Endothelial cell of umbilical vein (primary cell): ENCODE data around the gene DGKI. TPM values are rescaled to one million over a fixed set of nuclear protein-coding genes. Genes with fewer than 3 reads are reported as not detected.

Source experiments
- BruUV-seq: library from RNA; stranded (reverse); fragments of 400-500 nt; replicated peaks from 2 replicates; lab custom pipeline; 2021; lab: Mats Ljungman, UMichigan
- CTCF ChIA-PET: fragments of 300-600, 350-600 bp; sonication (Branson Sonifier 250); formaldehyde crosslinking; loops from one replicate; lab custom pipeline; 2021; ENCODE audit warnings: antibody characterized with exemption, inconsistent platforms; lab: Charles Lee
- POLR2A ChIA-PET: fragments of 300-600, 350-600 bp; sonication (Branson Sonifier 250); formaldehyde crosslinking; loops from one replicate; lab custom pipeline; 2021; ENCODE audit warnings: antibody characterized with exemption, inconsistent platforms; lab: Charles Lee
- DNase-seq: peaks from one replicate; pipeline ENCODE4 v3.0.0-alpha.2; 2011; ENCODE audit warnings: low read depth, low spot score
- FAIRE-seq: peaks from 2 replicates; lab custom pipeline; 2011; peaks lifted over from hg19 to GRCh38; lab: Jason Lieb, UNC
- H2AFZ ChIP-seq: 2 replicates; pipeline ENCODE4 v1.6.0; 2012; ENCODE audit warnings: low read depth, low read length, control low read depth, inconsistent platforms
- H3K27ac ChIP-seq: 2 replicates; pipeline ENCODE4 v1.5.1; 2011; ENCODE audit warnings: low read depth, mild to moderate bottlenecking, control low read depth, low read length, moderate library complexity; ENCODE audit not compliant: insufficient read depth
- H3K27me3 ChIP-seq, 2 experiments: 2 replicates each; pipeline versions ENCODE4 v1.6.0 to v1.6.1; 2011; ENCODE audit warnings: low read length in 2 of 2, mixed read lengths in 1 of 2; ENCODE audit not compliant: control insufficient read depth in 2 of 2, insufficient read depth in 2 of 2
- H3K36me3 ChIP-seq, 2 experiments: 2 replicates in 1 of 2; 3 replicates in 1 of 2; pipeline ENCODE4 v1.5.1; 2011; ENCODE audit warnings: low read length in 2 of 2, mild to moderate bottlenecking in 1 of 2, moderate library complexity in 1 of 2; ENCODE audit not compliant: control insufficient read depth in 2 of 2, insufficient read depth in 2 of 2; ENCODE audit errors: extremely low read depth in 1 of 2
- H3K4me1 ChIP-seq: 3 replicates; pipeline ENCODE4 v1.5.1; 2011; ENCODE audit warnings: mild to moderate bottlenecking, low read length; ENCODE audit not compliant: control insufficient read depth, insufficient read depth; ENCODE audit errors: extremely low read depth
- H3K4me2 ChIP-seq: 2 replicates; pipeline ENCODE4 v1.6.1; 2011; ENCODE audit warnings: low read length, control low read depth, mixed read lengths; ENCODE audit not compliant: insufficient read depth
- H3K4me3 ChIP-seq, 3 experiments: fragments of 200-600 bp in 1 of 3; sonication (generic), shearing (Covaris generic) in 1 of 3; replicated peaks in 1 of 3; 2 replicates each; pipeline ENCODE4 v1.5.1; 2011 to 2016; ENCODE audit warnings: control low read depth in 3 of 3, low read length in 3 of 3, mild to moderate bottlenecking in 2 of 3, inconsistent platforms in 1 of 3, low read depth in 1 of 3, moderate library complexity in 1 of 3; ENCODE audit not compliant: insufficient read depth in 1 of 3
- H3K79me2 ChIP-seq: 2 replicates; pipeline ENCODE4 v1.6.0; 2012; ENCODE audit warnings: low read length, inconsistent platforms; ENCODE audit not compliant: control insufficient read depth, insufficient read depth
- H3K9ac ChIP-seq: replicated peaks from 2 replicates; pipeline ENCODE3; 2011; ENCODE audit warnings: low read length, control low read depth; ENCODE audit not compliant: insufficient read depth; ENCODE audit errors: extremely low read depth
- H3K9me1 ChIP-seq: replicated peaks from 3 replicates; pipeline ENCODE4 v1.6.0; 2011; ENCODE audit warnings: mild to moderate bottlenecking, low read length; ENCODE audit not compliant: control insufficient read depth, insufficient read depth; ENCODE audit errors: extremely low read depth
- H3K9me3 ChIP-seq: replicated peaks from 2 replicates; pipeline ENCODE4 v1.5.1; 2012; ENCODE audit warnings: low read length, inconsistent platforms; ENCODE audit not compliant: control insufficient read depth, insufficient read depth
- H4K20me1 ChIP-seq: replicated peaks from 2 replicates; pipeline ENCODE3; 2011; ENCODE audit warnings: mild to moderate bottlenecking, low read length; ENCODE audit not compliant: control insufficient read depth, insufficient read depth; ENCODE audit errors: extremely low read depth
- EZH2 ChIP-seq: IDR thresholded peaks from 2 replicates; pipeline ENCODE4 v1.6.1; 2012; ENCODE audit warnings: borderline replicate concordance, low read depth, mild to moderate bottlenecking, moderate library complexity, low read length, inconsistent platforms; ENCODE audit not compliant: severe bottlenecking
- FOS ChIP-seq: IDR thresholded peaks from 2 replicates; pipeline ENCODE4 v1.6.1; 2011; ENCODE audit warnings: mild to moderate bottlenecking, low read length, moderate library complexity, borderline replicate concordance; ENCODE audit not compliant: insufficient read depth
- GATA2 ChIP-seq: IDR thresholded peaks from 2 replicates; pipeline ENCODE4 v1.7.0; 2011; ENCODE audit warnings: low read depth, mild to moderate bottlenecking, moderate library complexity, mixed read lengths, low read length; ENCODE audit not compliant: insufficient read length, insufficient read depth
- JUN ChIP-seq: IDR thresholded peaks from 2 replicates; pipeline ENCODE4 v1.6.1; 2011; ENCODE audit warnings: borderline replicate concordance, low read depth; ENCODE audit not compliant: insufficient read length, insufficient read depth
- MYC ChIP-seq: IDR thresholded peaks from one replicate; pipeline ENCODE4 v1.6.1; 2011; ENCODE audit warnings: mild to moderate bottlenecking, low read depth, low read length
- POLR2A ChIP-seq: IDR thresholded peaks from 2 replicates; pipeline ENCODE4 v1.6.1; 2012; ENCODE audit warnings: low read depth, mild to moderate bottlenecking, control low read depth, low read length
- POLR2AphosphoS5 ChIP-seq: IDR thresholded peaks from 2 replicates; pipeline ENCODE4 v1.6.1; 2012; ENCODE audit warnings: low read depth, mild to moderate bottlenecking, control low read depth, low read length, moderate library complexity; ENCODE audit not compliant: insufficient read depth
- dilution Hi-C: fragments of 300-500 bp; cut with MboI; formaldehyde crosslinking; loops from one replicate; pipeline ENCODE4 v1.15.0; 2019; ENCODE audit warnings: low sequenced_read_pairs; ENCODE audit not compliant: extremely low pct_ligation_motif_present
- intact Hi-C: fragments of 100-400 bp; cut with micrococcal nuclease; formaldehyde crosslinking; loops from one replicate; pipeline ENCODE4 v1.10.0; 2022
- polyA plus RNA-seq, 4 experiments: library from polyadenylated mRNA; depleted of rRNA in 3 of 4; stranded (reverse) in 3 of 4; unstranded in 1 of 4; fragments of >200 nt; gene quantifications; 2 replicates each; pipeline versions ENCODE4 v1.2.1 to v1.2.3, GENCODE V29; 2011 to 2012; ENCODE audit warnings: missing spikeins in 1 of 4
- total RNA-seq: library from RNA; stranded (reverse); gene quantifications from 2 replicates; pipeline ENCODE4 v1.2.3, GENCODE V29; 2021
- TF ChIP-seq, protein P1 (sequence below), 2 donors: IDR thresholded peaks; 1 replicate in 1 of 2; 2 replicates in 1 of 2; pipeline ENCODE4 v1.5.1; 2011; ENCODE audit warnings: low read length in 2 of 2, mild to moderate bottlenecking in 2 of 2, moderate library complexity in 2 of 2, control low read depth in 1 of 2, inconsistent platforms in 1 of 2, low read depth in 1 of 2; ENCODE audit not compliant: insufficient read depth in 1 of 2; ENCODE audit errors: extremely low read depth in 1 of 2
- TF ChIP-seq, protein P2 (sequence below): IDR thresholded peaks from 2 replicates; pipeline ENCODE4 v1.6.1; 2011; ENCODE audit not compliant: insufficient read depth, insufficient read length

Gene DGKI
- total and polyA plus RNA-seq, 2 donors (not counting 3 experiments of a cell fraction or from before 2014, with no cell fraction given) = 0.11 to 0.51 TPM

DNA sequence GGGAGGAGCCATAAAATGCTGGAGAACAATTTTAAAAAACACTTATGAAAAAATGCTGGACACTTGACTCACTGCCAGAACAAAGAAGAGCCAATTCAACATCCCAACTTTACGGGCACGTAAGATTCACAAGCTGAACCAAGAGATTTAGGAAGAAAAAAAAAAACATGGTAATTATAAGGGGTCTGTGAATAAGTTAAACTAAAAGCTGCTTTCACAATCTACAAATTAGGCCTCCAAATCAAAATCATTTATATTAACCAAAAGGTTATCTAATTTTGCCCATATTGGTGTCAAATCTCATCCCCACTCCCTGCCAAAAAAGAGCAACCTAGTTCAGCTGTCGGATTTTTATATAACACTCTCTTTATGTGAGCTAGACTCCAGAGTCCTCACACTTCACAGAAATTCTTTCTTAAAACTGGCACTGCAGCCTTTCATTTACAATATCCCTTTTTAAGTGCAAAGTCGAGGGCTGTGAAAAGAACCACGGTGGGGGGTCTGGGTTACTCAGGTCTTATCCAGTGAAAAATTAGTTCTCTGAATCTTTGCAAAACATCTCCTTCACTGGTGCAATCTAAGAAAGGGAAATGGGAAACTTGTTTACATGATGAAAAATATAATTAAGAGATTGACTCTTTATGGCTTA is 30.4 kb upstream of the DGKI start:
- no peak for TF ChIP-seq FOS
- TF ChIP-seq POLR2AphosphoS5 = no peak
- TF ChIP-seq, protein P1, sequence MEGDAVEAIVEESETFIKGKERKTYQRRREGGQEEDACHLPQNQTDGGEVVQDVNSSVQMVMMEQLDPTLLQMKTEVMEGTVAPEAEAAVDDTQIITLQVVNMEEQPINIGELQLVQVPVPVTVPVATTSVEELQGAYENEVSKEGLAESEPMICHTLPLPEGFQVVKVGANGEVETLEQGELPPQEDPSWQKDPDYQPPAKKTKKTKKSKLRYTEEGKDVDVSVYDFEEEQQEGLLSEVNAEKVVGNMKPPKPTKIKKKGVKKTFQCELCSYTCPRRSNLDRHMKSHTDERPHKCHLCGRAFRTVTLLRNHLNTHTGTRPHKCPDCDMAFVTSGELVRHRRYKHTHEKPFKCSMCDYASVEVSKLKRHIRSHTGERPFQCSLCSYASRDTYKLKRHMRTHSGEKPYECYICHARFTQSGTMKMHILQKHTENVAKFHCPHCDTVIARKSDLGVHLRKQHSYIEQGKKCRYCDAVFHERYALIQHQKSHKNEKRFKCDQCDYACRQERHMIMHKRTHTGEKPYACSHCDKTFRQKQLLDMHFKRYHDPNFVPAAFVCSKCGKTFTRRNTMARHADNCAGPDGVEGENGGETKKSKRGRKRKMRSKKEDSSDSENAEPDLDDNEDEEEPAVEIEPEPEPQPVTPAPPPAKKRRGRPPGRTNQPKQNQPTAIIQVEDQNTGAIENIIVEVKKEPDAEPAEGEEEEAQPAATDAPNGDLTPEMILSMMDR (IDR thresholded peaks at IDR 0.05; ENCODE audit: extremely low read depth in 1 of 2, insufficient read depth in 1 of 2, low read depth in 1 of 2, low read length in 2 of 2) = no peak
- TF ChIP-seq, protein P2, sequence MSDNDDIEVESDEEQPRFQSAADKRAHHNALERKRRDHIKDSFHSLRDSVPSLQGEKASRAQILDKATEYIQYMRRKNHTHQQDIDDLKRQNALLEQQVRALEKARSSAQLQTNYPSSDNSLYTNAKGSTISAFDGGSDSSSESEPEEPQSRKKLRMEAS = no peak
- TF ChIP-seq POLR2A = no peak
- TF ChIP-seq MYC = no peak
- no peak for TF ChIP-seq EZH2
- no peak for TF ChIP-seq JUN
- TF ChIP-seq GATA2 = no peak
- no TSS peak for BruUV-seq
- FAIRE-seq (no peak), DNase-seq (no peak)
- no peaks in the 10 kb centered on the region for H3K9me1 ChIP-seq
- H3K9me3 ChIP-seq = no peaks in the 10 kb centered on the region
- ChIA-PET POLR2A (no interaction called here), CTCF (no interaction called here)
- no peaks in the 10 kb centered on the region for H3K79me2 ChIP-seq
- H3K4me1 ChIP-seq = peaks cover 6% of the 10 kb centered on the region
- peaks cover 22 to 39% of the 10 kb centered on the region in 2 experiments for H3K36me3 ChIP-seq
- no peak overlapping the region for H3K4me3 ChIP-seq
- no peak overlapping the region for H3K27ac ChIP-seq
- dilution Hi-C loops (no loop called here), intact Hi-C loops (no loop called here)
- H3K4me2 ChIP-seq = no peak overlapping the region
- H3K27me3 ChIP-seq = no peaks in the 10 kb centered on the region
- H3K9ac ChIP-seq = no peak overlapping the region
- no peaks in the 10 kb centered on the region for H4K20me1 ChIP-seq
- H2AFZ ChIP-seq = no peak overlapping the region
